C4-2B (cell line): ENCODE results near the gene REST.

Experiments
- ZFX ChIP-seq: fragments of 450-650 bp; IDR thresholded peaks from 2 replicates; pipeline ENCODE4 v1.6.1; 2017
- TF ChIP-seq, protein P1 (sequence below): fragments of 450-650 bp; conservative IDR thresholded peaks from 2 replicates; pipeline ENCODE4 v1.5.1; 2017; ENCODE audit warnings: mild to moderate bottlenecking

DNA sequence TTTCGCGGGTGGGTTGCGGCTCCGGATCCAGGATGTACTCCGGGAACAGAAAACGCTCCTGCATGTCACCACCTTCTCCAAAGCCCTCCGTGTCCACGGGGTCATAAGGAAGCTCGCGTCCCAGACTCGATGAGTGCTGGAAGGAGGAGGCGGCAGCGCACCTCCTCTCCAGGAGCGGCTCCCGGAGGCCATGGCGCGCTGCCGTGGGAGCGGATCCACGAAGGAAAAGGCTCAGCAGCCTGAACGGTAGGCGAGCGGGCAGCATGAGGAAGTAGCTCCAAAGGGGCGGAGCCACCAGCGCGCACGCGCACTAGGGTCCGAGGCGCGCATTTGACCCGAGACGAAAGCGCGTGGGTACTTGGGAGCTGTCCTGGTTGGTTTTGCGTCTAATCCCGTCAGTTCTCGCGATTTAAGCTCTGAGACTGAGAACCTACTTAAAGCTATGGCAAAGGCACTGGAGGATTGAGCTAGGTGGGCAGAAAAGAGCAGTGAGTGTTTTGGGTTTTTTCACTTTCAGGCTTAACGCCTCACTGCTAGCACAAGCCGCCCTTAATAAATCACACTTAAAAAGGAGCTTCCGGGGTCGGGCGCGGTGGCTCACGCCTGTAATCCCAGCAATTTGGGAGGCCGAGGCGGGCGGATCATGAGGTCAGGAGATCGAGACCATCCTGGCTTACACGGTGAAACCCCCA is 69.8 kb downstream of the REST start, which contains the start of gene NOA1:
- TF ChIP-seq, protein P1, sequence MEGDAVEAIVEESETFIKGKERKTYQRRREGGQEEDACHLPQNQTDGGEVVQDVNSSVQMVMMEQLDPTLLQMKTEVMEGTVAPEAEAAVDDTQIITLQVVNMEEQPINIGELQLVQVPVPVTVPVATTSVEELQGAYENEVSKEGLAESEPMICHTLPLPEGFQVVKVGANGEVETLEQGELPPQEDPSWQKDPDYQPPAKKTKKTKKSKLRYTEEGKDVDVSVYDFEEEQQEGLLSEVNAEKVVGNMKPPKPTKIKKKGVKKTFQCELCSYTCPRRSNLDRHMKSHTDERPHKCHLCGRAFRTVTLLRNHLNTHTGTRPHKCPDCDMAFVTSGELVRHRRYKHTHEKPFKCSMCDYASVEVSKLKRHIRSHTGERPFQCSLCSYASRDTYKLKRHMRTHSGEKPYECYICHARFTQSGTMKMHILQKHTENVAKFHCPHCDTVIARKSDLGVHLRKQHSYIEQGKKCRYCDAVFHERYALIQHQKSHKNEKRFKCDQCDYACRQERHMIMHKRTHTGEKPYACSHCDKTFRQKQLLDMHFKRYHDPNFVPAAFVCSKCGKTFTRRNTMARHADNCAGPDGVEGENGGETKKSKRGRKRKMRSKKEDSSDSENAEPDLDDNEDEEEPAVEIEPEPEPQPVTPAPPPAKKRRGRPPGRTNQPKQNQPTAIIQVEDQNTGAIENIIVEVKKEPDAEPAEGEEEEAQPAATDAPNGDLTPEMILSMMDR: no peak
- TF ChIP-seq ZFX: no peak
